ENCODE measurements around the gene TH. TPM values are rescaled to one million over a fixed set of nuclear protein-coding genes. Genes with fewer than 3 reads are reported as not detected.

TH gene
- total and polyA plus RNA-seq, 2 of the 8 experiments (the other 6 are each of a cell fraction or from before 2014, with no cell fraction given) = 0.09 TPM; not detected in 1

DNA sequence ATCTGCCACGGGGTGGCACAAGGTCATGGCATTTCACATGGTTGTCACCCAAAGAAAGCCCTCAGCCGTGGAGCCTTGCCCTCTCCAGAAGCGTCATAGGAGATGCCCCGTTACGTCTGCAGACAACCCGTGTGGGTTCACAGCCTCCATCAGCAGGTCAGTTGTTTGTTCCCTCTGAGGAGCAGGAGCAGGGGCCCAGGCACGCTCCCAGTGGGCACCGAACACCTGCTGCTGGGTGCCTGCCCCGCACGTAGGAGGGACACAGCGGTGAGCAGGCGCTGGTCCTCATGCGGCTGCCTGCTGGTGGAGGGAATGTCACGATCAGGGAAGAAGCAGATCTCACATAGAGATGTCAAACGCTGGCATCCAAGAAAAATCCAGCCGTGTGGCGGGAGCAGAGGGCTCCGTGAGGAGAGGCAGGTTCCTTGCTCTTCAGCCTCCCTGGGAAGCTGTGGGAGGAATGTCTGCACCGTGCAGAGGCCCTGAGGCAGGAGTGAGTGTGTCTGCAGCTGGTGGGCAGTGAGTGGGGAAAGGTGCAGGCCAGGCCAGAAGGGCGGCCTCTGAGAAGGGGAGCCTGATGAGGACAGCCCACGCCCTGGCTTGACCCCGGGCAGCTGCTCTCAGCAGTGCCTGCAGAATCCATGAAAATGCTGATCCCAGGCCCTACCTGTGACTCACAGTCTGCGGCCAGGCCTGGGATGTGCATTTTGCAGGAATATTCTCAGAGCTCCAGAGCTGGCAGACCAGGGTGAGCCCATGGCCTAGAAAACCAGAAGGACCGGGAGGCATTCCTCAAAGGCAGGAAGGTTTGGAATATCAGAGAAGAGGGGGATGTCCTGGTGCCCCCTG lies 36.4 kb upstream of the TH start (continued):
- TF ChIP-seq, protein P1, sequence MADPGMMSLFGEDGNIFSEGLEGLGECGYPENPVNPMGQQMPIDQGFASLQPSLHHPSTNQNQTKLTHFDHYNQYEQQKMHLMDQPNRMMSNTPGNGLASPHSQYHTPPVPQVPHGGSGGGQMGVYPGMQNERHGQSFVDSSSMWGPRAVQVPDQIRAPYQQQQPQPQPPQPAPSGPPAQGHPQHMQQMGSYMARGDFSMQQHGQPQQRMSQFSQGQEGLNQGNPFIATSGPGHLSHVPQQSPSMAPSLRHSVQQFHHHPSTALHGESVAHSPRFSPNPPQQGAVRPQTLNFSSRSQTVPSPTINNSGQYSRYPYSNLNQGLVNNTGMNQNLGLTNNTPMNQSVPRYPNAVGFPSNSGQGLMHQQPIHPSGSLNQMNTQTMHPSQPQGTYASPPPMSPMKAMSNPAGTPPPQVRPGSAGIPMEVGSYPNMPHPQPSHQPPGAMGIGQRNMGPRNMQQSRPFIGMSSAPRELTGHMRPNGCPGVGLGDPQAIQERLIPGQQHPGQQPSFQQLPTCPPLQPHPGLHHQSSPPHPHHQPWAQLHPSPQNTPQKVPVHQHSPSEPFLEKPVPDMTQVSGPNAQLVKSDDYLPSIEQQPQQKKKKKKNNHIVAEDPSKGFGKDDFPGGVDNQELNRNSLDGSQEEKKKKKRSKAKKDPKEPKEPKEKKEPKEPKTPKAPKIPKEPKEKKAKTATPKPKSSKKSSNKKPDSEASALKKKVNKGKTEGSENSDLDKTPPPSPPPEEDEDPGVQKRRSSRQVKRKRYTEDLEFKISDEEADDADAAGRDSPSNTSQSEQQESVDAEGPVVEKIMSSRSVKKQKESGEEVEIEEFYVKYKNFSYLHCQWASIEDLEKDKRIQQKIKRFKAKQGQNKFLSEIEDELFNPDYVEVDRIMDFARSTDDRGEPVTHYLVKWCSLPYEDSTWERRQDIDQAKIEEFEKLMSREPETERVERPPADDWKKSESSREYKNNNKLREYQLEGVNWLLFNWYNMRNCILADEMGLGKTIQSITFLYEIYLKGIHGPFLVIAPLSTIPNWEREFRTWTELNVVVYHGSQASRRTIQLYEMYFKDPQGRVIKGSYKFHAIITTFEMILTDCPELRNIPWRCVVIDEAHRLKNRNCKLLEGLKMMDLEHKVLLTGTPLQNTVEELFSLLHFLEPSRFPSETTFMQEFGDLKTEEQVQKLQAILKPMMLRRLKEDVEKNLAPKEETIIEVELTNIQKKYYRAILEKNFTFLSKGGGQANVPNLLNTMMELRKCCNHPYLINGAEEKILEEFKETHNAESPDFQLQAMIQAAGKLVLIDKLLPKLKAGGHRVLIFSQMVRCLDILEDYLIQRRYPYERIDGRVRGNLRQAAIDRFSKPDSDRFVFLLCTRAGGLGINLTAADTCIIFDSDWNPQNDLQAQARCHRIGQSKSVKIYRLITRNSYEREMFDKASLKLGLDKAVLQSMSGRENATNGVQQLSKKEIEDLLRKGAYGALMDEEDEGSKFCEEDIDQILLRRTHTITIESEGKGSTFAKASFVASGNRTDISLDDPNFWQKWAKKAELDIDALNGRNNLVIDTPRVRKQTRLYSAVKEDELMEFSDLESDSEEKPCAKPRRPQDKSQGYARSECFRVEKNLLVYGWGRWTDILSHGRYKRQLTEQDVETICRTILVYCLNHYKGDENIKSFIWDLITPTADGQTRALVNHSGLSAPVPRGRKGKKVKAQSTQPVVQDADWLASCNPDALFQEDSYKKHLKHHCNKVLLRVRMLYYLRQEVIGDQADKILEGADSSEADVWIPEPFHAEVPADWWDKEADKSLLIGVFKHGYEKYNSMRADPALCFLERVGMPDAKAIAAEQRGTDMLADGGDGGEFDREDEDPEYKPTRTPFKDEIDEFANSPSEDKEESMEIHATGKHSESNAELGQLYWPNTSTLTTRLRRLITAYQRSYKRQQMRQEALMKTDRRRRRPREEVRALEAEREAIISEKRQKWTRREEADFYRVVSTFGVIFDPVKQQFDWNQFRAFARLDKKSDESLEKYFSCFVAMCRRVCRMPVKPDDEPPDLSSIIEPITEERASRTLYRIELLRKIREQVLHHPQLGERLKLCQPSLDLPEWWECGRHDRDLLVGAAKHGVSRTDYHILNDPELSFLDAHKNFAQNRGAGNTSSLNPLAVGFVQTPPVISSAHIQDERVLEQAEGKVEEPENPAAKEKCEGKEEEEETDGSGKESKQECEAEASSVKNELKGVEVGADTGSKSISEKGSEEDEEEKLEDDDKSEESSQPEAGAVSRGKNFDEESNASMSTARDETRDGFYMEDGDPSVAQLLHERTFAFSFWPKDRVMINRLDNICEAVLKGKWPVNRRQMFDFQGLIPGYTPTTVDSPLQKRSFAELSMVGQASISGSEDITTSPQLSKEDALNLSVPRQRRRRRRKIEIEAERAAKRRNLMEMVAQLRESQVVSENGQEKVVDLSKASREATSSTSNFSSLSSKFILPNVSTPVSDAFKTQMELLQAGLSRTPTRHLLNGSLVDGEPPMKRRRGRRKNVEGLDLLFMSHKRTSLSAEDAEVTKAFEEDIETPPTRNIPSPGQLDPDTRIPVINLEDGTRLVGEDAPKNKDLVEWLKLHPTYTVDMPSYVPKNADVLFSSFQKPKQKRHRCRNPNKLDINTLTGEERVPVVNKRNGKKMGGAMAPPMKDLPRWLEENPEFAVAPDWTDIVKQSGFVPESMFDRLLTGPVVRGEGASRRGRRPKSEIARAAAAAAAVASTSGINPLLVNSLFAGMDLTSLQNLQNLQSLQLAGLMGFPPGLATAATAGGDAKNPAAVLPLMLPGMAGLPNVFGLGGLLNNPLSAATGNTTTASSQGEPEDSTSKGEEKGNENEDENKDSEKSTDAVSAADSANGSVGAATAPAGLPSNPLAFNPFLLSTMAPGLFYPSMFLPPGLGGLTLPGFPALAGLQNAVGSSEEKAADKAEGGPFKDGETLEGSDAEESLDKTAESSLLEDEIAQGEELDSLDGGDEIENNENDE (IDR thresholded peaks at IDR 0.05; ENCODE audit: insufficient replicate concordance, low read length) = no peak
- TF ChIP-seq HDAC6 (IDR thresholded peaks at IDR 0.05; ENCODE audit: low read depth, low read length) (no peak), SP4 (IDR thresholded peaks at IDR 0.05; ENCODE audit: low read length) (no peak), NRF1 (IDR thresholded peaks at IDR 0.05; ENCODE audit: low read depth, low read length) (no peak), BCL11A (IDR thresholded peaks at IDR 0.05; ENCODE audit: low read depth in 2 of 2, low read length in 2 of 2) (no peak), SRF (IDR thresholded peaks at IDR 0.05; ENCODE audit: low read depth, low read length) (no peak), POLR2A (IDR thresholded peaks at IDR 0.05; ENCODE audit: control extremely low read depth in 1 of 2, low read depth in 2 of 2, low read length in 2 of 2) (no peak), ZNF274 (IDR thresholded peaks at IDR 0.05; ENCODE audit: borderline replicate concordance, extremely low read depth, low read length) (no peak)
- TF ChIP-seq, protein P2, sequence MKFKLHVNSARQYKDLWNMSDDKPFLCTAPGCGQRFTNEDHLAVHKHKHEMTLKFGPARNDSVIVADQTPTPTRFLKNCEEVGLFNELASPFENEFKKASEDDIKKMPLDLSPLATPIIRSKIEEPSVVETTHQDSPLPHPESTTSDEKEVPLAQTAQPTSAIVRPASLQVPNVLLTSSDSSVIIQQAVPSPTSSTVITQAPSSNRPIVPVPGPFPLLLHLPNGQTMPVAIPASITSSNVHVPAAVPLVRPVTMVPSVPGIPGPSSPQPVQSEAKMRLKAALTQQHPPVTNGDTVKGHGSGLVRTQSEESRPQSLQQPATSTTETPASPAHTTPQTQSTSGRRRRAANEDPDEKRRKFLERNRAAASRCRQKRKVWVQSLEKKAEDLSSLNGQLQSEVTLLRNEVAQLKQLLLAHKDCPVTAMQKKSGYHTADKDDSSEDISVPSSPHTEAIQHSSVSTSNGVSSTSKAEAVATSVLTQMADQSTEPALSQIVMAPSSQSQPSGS (IDR thresholded peaks at IDR 0.05; ENCODE audit: low read length) = no peak
